ENCODE results near the gene BSND.
"Not testable (repeated sequence)": the region's sequence is repeated elsewhere in the genome, so short reads cannot be mapped to it uniquely, and the experiment has no call there.

Gene BSND

DNA sequence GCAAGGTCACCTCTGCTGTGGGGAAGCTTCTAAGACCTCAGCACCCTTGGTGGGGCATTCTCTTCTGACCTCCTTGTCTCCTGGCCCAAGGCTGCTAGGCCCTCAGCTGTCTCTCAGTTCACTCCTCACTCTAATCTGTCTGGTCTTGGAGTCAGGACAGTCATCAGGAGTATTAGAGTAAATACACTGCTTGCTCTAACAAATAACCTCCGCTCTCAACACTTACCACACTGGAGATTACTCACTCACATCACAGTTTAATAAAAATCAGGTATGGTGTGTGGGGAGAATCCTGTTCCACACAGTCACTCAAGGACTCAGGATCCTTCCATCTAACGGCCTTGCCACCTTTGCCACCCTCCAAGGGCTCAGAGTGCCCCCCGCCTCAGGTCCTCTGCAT is 44.9 kb upstream of the BSND start:
- DNase-seq (ENCODE audit: low read depth, low spot score), result no peak
- TF ChIP-seq, protein P1, sequence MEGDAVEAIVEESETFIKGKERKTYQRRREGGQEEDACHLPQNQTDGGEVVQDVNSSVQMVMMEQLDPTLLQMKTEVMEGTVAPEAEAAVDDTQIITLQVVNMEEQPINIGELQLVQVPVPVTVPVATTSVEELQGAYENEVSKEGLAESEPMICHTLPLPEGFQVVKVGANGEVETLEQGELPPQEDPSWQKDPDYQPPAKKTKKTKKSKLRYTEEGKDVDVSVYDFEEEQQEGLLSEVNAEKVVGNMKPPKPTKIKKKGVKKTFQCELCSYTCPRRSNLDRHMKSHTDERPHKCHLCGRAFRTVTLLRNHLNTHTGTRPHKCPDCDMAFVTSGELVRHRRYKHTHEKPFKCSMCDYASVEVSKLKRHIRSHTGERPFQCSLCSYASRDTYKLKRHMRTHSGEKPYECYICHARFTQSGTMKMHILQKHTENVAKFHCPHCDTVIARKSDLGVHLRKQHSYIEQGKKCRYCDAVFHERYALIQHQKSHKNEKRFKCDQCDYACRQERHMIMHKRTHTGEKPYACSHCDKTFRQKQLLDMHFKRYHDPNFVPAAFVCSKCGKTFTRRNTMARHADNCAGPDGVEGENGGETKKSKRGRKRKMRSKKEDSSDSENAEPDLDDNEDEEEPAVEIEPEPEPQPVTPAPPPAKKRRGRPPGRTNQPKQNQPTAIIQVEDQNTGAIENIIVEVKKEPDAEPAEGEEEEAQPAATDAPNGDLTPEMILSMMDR (IDR thresholded peaks at IDR 0.05; ENCODE audit: low read depth, low read length), result no peak
- H3K4me3 ChIP-seq (ENCODE audit: low read depth, low read length), result no peak overlapping the region
- in situ Hi-C loops (cut with HindIII; ENCODE audit: low sequenced_read_pairs), result no loop called here

DNA sequence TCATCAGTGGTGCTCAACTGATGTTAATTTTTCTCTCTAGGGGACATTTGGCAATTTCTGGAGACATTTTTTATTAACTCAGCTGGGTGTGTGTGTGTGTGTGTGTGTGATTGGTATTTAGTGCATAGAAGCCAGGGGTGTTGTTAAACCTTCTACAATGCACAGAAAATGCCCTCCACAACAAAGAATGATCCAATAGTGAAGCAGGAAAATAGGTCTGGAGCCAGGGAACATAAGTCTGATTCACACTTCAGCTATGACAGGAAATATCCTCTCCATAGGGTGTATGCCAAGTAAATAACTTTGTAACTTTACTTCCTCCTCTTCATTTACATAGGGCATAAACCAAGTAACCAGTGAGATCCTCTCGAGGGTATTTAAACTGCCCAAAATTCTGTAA is 43.4 kb upstream of the BSND start:
- no peak overlapping the region for H3K4me3 ChIP-seq (ENCODE audit: low read depth, low read length)
- TF ChIP-seq, protein P1 (IDR thresholded peaks at IDR 0.05; ENCODE audit: low read depth, low read length), result no peak
- in situ Hi-C loops (cut with HindIII; ENCODE audit: low sequenced_read_pairs), result no loop called here
- peak; percentile 59 for DNase-seq (ENCODE audit: low read depth, low spot score)

DNA sequence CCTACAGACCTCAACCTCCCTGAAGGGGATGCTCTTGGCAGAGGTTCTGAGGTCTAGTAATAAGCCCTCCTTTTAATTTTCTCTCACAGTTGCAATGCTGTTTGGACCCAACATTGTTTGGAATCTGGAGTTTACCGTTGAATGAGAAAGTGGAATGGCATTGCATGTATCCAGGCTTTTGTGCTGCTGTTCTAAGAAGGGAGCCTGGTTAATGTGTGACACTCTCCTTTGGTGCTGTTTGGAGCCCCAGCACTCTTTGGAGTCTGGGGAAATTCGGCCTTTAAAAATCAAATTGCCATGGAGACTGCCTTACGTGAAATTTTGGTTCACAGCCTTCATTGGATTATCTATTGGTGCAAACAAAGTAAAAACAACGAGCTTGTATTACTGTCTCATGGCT is 42.0 kb upstream of the BSND start:
- in situ Hi-C loops (cut with HindIII; ENCODE audit: low sequenced_read_pairs), result no loop called here
- TF ChIP-seq, protein P1 (IDR thresholded peaks at IDR 0.05; ENCODE audit: low read depth, low read length), result no peak
- no peak for DNase-seq (ENCODE audit: low read depth, low spot score)

DNA sequence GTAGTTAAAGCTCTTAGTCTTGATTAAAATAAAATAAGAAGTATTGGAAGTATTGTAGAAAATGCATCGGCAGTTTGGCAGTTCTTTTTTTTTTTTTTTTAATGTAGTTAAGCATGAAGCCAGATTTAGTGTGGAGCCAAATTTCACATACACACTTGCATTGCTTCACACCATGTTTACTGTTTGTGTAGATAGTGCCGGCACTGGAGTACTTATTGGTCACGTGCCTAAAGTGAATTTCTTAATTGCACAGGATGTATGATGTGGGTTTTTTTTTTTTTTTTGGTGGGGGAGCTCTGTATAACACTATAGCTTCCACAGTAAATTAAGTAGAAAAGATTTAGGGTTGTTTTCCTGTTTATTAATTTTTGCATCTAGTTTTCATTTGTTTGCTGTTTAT is 39.5 kb upstream of the BSND start:
- H3K4me3 ChIP-seq (ENCODE audit: low read depth, low read length), result no peak overlapping the region
- DNase-seq (ENCODE audit: low read depth, low spot score), result no peak
- TF ChIP-seq, protein P1 (IDR thresholded peaks at IDR 0.05; ENCODE audit: low read depth, low read length), result no peak
- in situ Hi-C loops (cut with HindIII; ENCODE audit: low sequenced_read_pairs), result no loop called here

More for the DNA sequence above, 42.0 kb upstream of the BSND start:
- no peak overlapping the region for H3K4me3 ChIP-seq (ENCODE audit: low read depth, low read length)

DNA sequence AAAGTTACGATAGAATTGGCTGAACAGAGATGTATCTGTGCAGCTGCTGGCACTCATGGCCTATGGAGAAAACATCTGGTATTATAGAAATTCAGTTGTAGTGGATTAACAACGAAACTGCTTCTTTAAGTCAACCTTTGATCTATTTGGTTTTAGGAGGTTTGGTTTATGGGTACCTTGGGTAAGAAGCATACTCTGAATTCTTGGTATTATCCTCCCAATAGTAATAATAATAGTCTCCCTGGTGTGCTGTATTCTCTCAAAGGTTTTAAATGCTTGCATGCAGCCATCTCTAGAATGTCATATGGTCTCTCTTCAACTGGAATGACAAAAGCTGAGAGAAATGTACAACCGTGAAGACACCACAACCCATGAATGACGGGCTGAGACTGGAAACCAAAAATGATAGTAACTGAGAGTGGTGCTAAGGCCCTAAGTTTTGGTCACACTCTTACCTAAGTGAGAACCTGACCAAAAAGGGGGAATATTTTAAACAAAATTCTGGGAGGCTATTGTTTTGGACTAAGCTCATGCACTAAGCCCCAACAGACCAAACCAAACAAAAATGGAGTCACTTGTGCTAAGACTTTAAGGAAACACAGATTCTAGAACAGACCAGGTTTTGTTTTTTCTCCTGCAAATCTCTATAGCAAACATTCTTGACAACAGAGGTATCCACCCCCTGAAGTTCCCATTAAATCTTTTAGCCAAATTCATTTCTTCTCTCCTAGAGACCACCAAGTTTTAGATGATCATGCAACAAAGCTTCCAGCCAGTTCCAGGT is 35.9 kb upstream of the BSND start:
- no peak for DNase-seq (ENCODE audit: low read depth, low spot score)
- in situ Hi-C loops (cut with HindIII; ENCODE audit: low sequenced_read_pairs), result no loop called here
- TF ChIP-seq, protein P1 (IDR thresholded peaks at IDR 0.05; ENCODE audit: low read depth, low read length), result no peak
- no peak overlapping the region for H3K4me3 ChIP-seq (ENCODE audit: low read depth, low read length)

DNA sequence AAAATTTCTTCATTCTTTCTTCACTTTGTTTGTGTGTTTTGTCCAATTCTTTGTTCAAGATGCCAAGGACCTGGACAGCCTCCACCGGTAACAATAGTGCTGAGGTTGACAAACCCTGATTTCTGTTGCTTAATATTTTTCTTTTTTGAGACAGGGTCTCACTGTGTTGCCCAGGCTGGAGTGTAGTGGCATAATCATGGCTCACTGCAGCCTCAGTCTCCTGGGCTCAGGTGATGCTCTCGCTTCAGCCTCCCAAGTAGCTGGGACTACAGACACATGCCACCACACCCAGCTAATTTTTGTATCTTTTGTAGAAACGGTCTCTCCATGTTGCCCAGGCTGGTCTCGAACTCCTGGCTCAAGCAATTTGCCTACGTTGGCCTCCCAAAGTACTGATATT is 34.9 kb upstream of the BSND start:
- H3K4me3 ChIP-seq (ENCODE audit: low read depth, low read length); in situ Hi-C loops (cut with HindIII; ENCODE audit: low sequenced_read_pairs); DNase-seq (ENCODE audit: low read depth, low spot score): not testable (repeated sequence)

DNA sequence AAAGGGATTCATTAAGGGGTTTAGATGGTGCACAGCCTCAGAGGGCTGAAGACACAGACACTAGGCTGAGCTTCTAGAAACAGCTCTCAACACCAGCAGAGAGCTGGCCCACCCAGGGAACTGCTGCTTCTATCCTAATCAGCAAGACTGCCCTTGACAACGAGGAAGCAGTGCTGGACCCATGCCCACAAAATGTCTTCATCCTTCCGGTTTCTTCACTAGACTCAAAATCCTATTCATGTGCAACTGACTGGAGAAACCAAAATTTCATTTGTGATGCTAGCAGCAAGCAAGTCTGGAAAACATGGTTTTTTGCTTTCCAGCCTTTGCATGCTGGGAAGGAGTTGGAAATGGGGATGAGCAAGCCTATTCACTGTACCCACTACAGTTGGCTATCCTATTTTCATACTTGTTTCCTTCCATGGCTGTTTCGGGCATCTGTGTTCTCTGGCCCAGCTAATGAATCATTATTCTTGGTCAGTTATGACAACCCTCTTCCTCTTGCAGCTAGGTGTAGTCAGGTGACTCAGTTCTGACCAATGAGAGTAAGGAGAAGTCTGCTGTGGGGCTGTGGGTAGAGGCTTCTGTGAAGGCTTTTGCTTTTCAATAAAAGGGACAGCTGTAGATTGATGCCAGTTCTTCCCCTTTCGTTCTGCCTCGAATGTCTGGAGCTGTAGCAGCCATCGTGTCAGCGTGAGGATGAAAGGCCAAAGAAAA is 33.0 kb upstream of the BSND start:
- in situ Hi-C loops (cut with HindIII; ENCODE audit: low sequenced_read_pairs), result no loop called here
- DNase-seq (ENCODE audit: low read depth, low spot score), result peak; percentile 19
- TF ChIP-seq, protein P1 (IDR thresholded peaks at IDR 0.05; ENCODE audit: low read depth, low read length), result no peak
- H3K4me3 ChIP-seq (ENCODE audit: low read depth, low read length), result no peak overlapping the region
